ENCODE data around the gene MED27. TPM values are rescaled to one million over a fixed set of nuclear protein-coding genes. Genes with fewer than 3 reads are reported as not detected.

Gene MED27
- total RNA-seq, 1 experiment from 2014 or later, result 38.4 TPM

DNA sequence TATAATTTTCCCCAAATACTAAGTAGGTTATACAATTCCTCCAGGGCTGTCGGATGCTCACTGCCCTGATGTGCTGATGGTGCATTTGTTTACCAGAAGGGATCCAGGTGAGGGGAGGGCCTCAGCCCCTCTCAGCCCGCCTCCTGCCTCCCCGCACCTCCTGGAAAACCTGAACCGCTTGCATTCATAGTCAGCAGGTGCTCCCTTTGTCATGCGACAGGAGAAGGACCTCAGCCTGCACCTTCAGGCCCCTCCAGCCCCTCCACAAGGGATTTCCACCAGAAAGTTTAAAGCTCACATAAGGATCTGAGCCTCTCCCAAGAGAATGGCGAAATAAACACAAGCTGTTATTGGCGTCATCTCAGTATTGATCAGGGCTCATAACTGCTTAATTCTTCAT lies 45.7 kb upstream of the MED27 start:
- Histone ChIP-seq H3K9me3 (ENCODE audit: low read length) (no peaks in the 10 kb centered on the region), H2AFZ (ENCODE audit: low read length) (no peak overlapping the region), H3K27ac (ENCODE audit: low read length) (no peak overlapping the region), H3K9ac (ENCODE audit: low read length) (no peak overlapping the region), H3K4me3 (ENCODE audit: low read length) (no peak overlapping the region), H3F3A (ENCODE audit: low read length, unreplicated experiment) (no peaks in the 10 kb centered on the region), H3K36me3 (ENCODE audit: low read depth, low read length) (no peaks in the 10 kb centered on the region), H3K9me2 (replicated peaks; ENCODE audit: low read length) (no peaks in the 10 kb centered on the region), H4K20me1 (ENCODE audit: low read length) (no peaks in the 10 kb centered on the region), H3K4me1 (ENCODE audit: insufficient read depth, low read length) (no peaks in the 10 kb centered on the region), H3K27me3 (ENCODE audit: low read length) (peaks cover 54% of the 10 kb centered on the region), H3K4me2 (ENCODE audit: low read length) (no peak overlapping the region), H3K79me2 (ENCODE audit: low read length) (no peaks in the 10 kb centered on the region)
- TF ChIP-seq EZH2phosphoT487 (IDR thresholded peaks at IDR 0.05; ENCODE audit: borderline replicate concordance, low read length), result no peak
- TF ChIP-seq CTCF (conservative IDR thresholded peaks at IDR 0.05; ENCODE audit: low read depth, low read length), result no peak
- TF ChIP-seq EZH2 (IDR thresholded peaks at IDR 0.05; ENCODE audit: low read length, unreplicated experiment), result no peak
- POLR2A ChIA-PET (ENCODE audit: unreplicated experiment), result no interaction called here
- DNase-seq, result no peak
- ATAC-seq, result no peak
- no TSS peak for BruUV-seq (replicated peaks)
- CTCF ChIA-PET, result no interaction called here
- intact Hi-C loops (cut with micrococcal nuclease), result no loop called here

DNA sequence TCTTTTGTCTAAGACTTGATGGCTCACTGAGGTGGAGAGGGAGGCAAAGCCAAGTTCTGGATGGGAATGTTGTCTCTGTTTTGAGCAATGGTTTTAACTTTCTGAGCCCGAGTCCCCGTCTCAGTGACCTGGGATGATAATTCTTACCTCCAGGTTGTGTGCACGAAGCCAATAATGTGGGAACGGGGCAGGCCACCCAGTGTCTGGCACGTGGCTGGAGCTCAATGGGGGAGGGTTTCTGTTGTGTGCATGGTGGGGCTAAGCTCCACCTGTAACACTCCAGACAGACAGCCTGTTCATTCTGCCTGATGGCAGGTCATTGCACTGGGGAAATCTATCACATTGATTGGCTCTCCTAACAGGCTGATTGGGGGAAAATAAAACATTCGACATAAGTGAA lies 45.1 kb upstream of the MED27 start:
- Histone ChIP-seq H3F3A (ENCODE audit: low read length, unreplicated experiment) (no peaks in the 10 kb centered on the region), H3K4me3 (ENCODE audit: low read length) (no peak overlapping the region), H3K9me3 (ENCODE audit: low read length) (no peaks in the 10 kb centered on the region), H3K4me1 (ENCODE audit: insufficient read depth, low read length) (no peaks in the 10 kb centered on the region), H4K20me1 (ENCODE audit: low read length) (no peaks in the 10 kb centered on the region), H3K9me2 (replicated peaks; ENCODE audit: low read length) (no peaks in the 10 kb centered on the region), H3K4me2 (ENCODE audit: low read length) (no peak overlapping the region), H3K36me3 (ENCODE audit: low read depth, low read length) (no peaks in the 10 kb centered on the region), H2AFZ (ENCODE audit: low read length) (no peak overlapping the region), H3K79me2 (ENCODE audit: low read length) (no peaks in the 10 kb centered on the region), H3K27me3 (ENCODE audit: low read length) (peaks cover 53% of the 10 kb centered on the region), H3K27ac (ENCODE audit: low read length) (no peak overlapping the region), H3K9ac (ENCODE audit: low read length) (no peak overlapping the region)
- TF ChIP-seq EZH2 (IDR thresholded peaks at IDR 0.05; ENCODE audit: low read length, unreplicated experiment) (no peak), CTCF (conservative IDR thresholded peaks at IDR 0.05; ENCODE audit: low read depth, low read length) (no peak), EZH2phosphoT487 (IDR thresholded peaks at IDR 0.05; ENCODE audit: borderline replicate concordance, low read length) (no peak)
- intact Hi-C loops (cut with micrococcal nuclease), result no loop called here
- POLR2A ChIA-PET (ENCODE audit: unreplicated experiment), result no interaction called here
- no peak for ATAC-seq
- no peak for DNase-seq
- CTCF ChIA-PET, result no interaction called here
- BruUV-seq (replicated peaks), result no TSS peak

GRCh38 chr9:132121021-132121420 lies 41.4 kb upstream of the MED27 start:
- Histone ChIP-seq H4K20me1 (ENCODE audit: low read length) (no peaks in the 10 kb centered on the region), H3K27ac (ENCODE audit: low read length) (no peak overlapping the region), H3F3A (ENCODE audit: low read length, unreplicated experiment) (no peaks in the 10 kb centered on the region), H3K9me2 (replicated peaks; ENCODE audit: low read length) (no peaks in the 10 kb centered on the region), H3K4me1 (ENCODE audit: insufficient read depth, low read length) (no peaks in the 10 kb centered on the region), H3K79me2 (ENCODE audit: low read length) (no peaks in the 10 kb centered on the region), H2AFZ (ENCODE audit: low read length) (no peak overlapping the region), H3K4me2 (ENCODE audit: low read length) (no peak overlapping the region), H3K9ac (ENCODE audit: low read length) (no peak overlapping the region), H3K36me3 (ENCODE audit: low read depth, low read length) (no peaks in the 10 kb centered on the region), H3K4me3 (ENCODE audit: low read length) (no peak overlapping the region), H3K27me3 (ENCODE audit: low read length) (peaks cover 32% of the 10 kb centered on the region), H3K9me3 (ENCODE audit: low read length) (no peaks in the 10 kb centered on the region)
- ChIA-PET CTCF (no interaction called here), POLR2A (ENCODE audit: unreplicated experiment) (no interaction called here)
- no TSS peak for BruUV-seq (replicated peaks)
- TF ChIP-seq CTCF (conservative IDR thresholded peaks at IDR 0.05; ENCODE audit: low read depth, low read length) (no peak), EZH2 (IDR thresholded peaks at IDR 0.05; ENCODE audit: low read length, unreplicated experiment) (no peak), EZH2phosphoT487 (IDR thresholded peaks at IDR 0.05; ENCODE audit: borderline replicate concordance, low read length) (no peak)
- DNase-seq (no peak), ATAC-seq (no peak)
- intact Hi-C loops (cut with micrococcal nuclease), result no loop called here
